H9 (cell line): ENCODE data around the gene FBN2. TPM values are rescaled to one million over a fixed set of nuclear protein-coding genes. Genes with fewer than 3 reads are reported as not detected.

Source experiments
- DNase-seq: peaks from one replicate; pipeline ENCODE4 v3.0.0-alpha.2; 2017
- H2AFZ ChIP-seq: one replicate; pipeline ENCODE4 v1.6.1; 2013; ENCODE audit warnings: mild to moderate bottlenecking, low read length, control low read depth, moderate library complexity
- H2AK5ac ChIP-seq: 2 replicates; pipeline ENCODE4 v1.6.1; 2013; ENCODE audit warnings: low read length, control low read depth, mixed read lengths; ENCODE audit not compliant: insufficient read length
- H2BK120ac ChIP-seq: one replicate; pipeline ENCODE4 v1.6.1; 2013; ENCODE audit warnings: low read depth, mild to moderate bottlenecking, low read length, control low read depth, inconsistent platforms; ENCODE audit not compliant: poor library complexity, severe bottlenecking
- H2BK12ac ChIP-seq: 2 replicates; pipeline ENCODE4 v1.6.1; 2013; ENCODE audit warnings: low read length, control low read depth, mixed read lengths, low read depth; ENCODE audit not compliant: insufficient read length
- H2BK15ac ChIP-seq: 2 replicates; pipeline ENCODE4 v1.6.1; 2013; ENCODE audit warnings: low read depth, low read length, control low read depth
- H2BK20ac ChIP-seq: one replicate; pipeline ENCODE4 v1.6.1; 2013; ENCODE audit warnings: low read depth, mild to moderate bottlenecking, low read length, control low read depth, inconsistent platforms; ENCODE audit not compliant: poor library complexity, severe bottlenecking
- H2BK5ac ChIP-seq: 2 replicates; pipeline ENCODE4 v1.6.1; 2013; ENCODE audit warnings: low read length, control low read depth, mixed read lengths; ENCODE audit not compliant: insufficient read length
- H3K14ac ChIP-seq: 2 replicates; pipeline ENCODE4 v1.6.1; 2013; ENCODE audit warnings: low read length, control low read depth; ENCODE audit not compliant: insufficient read depth
- H3K18ac ChIP-seq: 2 replicates; pipeline ENCODE4 v1.6.1; 2013; ENCODE audit warnings: low read depth, mild to moderate bottlenecking, mixed read lengths, low read length, control low read depth; ENCODE audit not compliant: insufficient read length
- H3K23ac ChIP-seq: 2 replicates; pipeline ENCODE4 v1.6.1; 2013; ENCODE audit warnings: low read length, control low read depth, mixed read lengths, low read depth; ENCODE audit not compliant: insufficient read length
- H3K23me2 ChIP-seq: 2 replicates; pipeline ENCODE4 v1.6.1; 2013; ENCODE audit warnings: low read depth, mild to moderate bottlenecking, mixed read lengths, low read length, control low read depth; ENCODE audit not compliant: insufficient read length, poor library complexity, severe bottlenecking
- H3K27ac ChIP-seq: 2 replicates; pipeline ENCODE4 v1.5.1; 2013; ENCODE audit warnings: low read length, control low read depth, mixed read lengths, low read depth; ENCODE audit not compliant: insufficient read length
- H3K27me3 ChIP-seq: 2 replicates; pipeline ENCODE4 v1.6.1; 2013; ENCODE audit warnings: low read length, control low read depth, inconsistent platforms; ENCODE audit not compliant: insufficient read depth
- H3K4ac ChIP-seq: 2 replicates; pipeline ENCODE4 v1.6.1; 2013; ENCODE audit warnings: low read depth, mild to moderate bottlenecking, control low read depth, inconsistent platforms, low read length, moderate library complexity
- H3K4me1 ChIP-seq: 2 replicates; pipeline ENCODE4 v1.6.1; 2013; ENCODE audit warnings: low read length, control low read depth, inconsistent platforms; ENCODE audit not compliant: insufficient read depth
- H3K4me2 ChIP-seq: 2 replicates; pipeline ENCODE4 v1.6.1; 2013; ENCODE audit warnings: low read length, control low read depth, mixed read lengths; ENCODE audit not compliant: insufficient read length, insufficient read depth
- H3K56ac ChIP-seq: 2 replicates; pipeline ENCODE4 v1.6.1; 2013; ENCODE audit warnings: low read depth, mild to moderate bottlenecking, mixed read lengths, low read length, control low read depth; ENCODE audit not compliant: insufficient read length
- H3K79me1 ChIP-seq: 2 replicates; pipeline ENCODE4 v1.6.1; 2013; ENCODE audit warnings: low read depth, mild to moderate bottlenecking, moderate library complexity, low read length, control low read depth, inconsistent platforms; ENCODE audit not compliant: insufficient read depth, poor library complexity, severe bottlenecking
- H3K79me2 ChIP-seq: 2 replicates; pipeline ENCODE4 v1.6.1; 2013; ENCODE audit warnings: low read length, control low read depth, inconsistent platforms; ENCODE audit not compliant: insufficient read depth
- H3K9ac ChIP-seq: 2 replicates; pipeline ENCODE4 v1.6.1; 2013; ENCODE audit warnings: low read length, control low read depth, mixed read lengths; ENCODE audit not compliant: insufficient read length; ENCODE audit errors: extremely low read depth
- H3K9me3 ChIP-seq: one replicate; pipeline ENCODE4 v1.6.1; 2013; ENCODE audit warnings: low read depth, low read length, inconsistent platforms; ENCODE audit not compliant: control insufficient read depth
- H3T11ph ChIP-seq: one replicate; pipeline ENCODE4 v1.6.1; 2013; ENCODE audit warnings: mild to moderate bottlenecking, low read length, control low read depth, inconsistent platforms
- H4K20me1 ChIP-seq: one replicate; pipeline ENCODE4 v1.6.1; 2013; ENCODE audit not compliant: control insufficient read depth, insufficient read length, insufficient read depth
- H4K5ac ChIP-seq: 2 replicates; pipeline ENCODE4 v1.6.1; 2013; ENCODE audit warnings: low read depth, mild to moderate bottlenecking, mixed read lengths, low read length, control low read depth; ENCODE audit not compliant: insufficient read length
- H4K8ac ChIP-seq: replicated peaks from 2 replicates; pipeline ENCODE4 v1.6.1; 2013; ENCODE audit warnings: low read length, control low read depth, mixed read lengths, low read depth; ENCODE audit not compliant: insufficient read length
- H4K91ac ChIP-seq: 2 replicates; pipeline ENCODE4 v1.6.1; 2013; ENCODE audit warnings: low read depth, mild to moderate bottlenecking, moderate library complexity, mixed read lengths, low read length, control low read depth; ENCODE audit not compliant: insufficient read length
- H3K27ac Mint-ChIP-seq, 3 experiments: 2 replicates in 2 of 3; 3 replicates in 1 of 3; pipeline ENCODE4 v1.8.0; 2020 to 2021; ENCODE audit warnings: mixed read lengths in 3 of 3, mild to moderate bottlenecking in 1 of 3, moderate library complexity in 1 of 3
- H3K27me3 Mint-ChIP-seq: 2 replicates; pipeline ENCODE4 v1.8.0; 2021; ENCODE audit warnings: low read depth, mild to moderate bottlenecking, moderate library complexity, mixed read lengths
- H3K36me3 Mint-ChIP-seq, 3 experiments: 2 replicates in 2 of 3; 3 replicates in 1 of 3; pipeline ENCODE4 v1.8.0; 2020 to 2021; ENCODE audit warnings: low read depth in 3 of 3, mixed read lengths in 3 of 3; ENCODE audit not compliant: insufficient read depth in 1 of 3
- H3K4me1 Mint-ChIP-seq, 2 experiments: 2 replicates each; pipeline ENCODE4 v1.8.0; 2020; ENCODE audit warnings: mixed read lengths in 2 of 2
- H3K4me3 Mint-ChIP-seq, 2 experiments: 2 replicates in 1 of 2; 3 replicates in 1 of 2; pipeline ENCODE4 v1.8.0; 2020 to 2021; ENCODE audit warnings: mild to moderate bottlenecking in 2 of 2, mixed read lengths in 2 of 2, moderate library complexity in 1 of 2
- H3K9me3 Mint-ChIP-seq, 2 experiments: 2 replicates in 1 of 2; 3 replicates in 1 of 2; pipeline ENCODE4 v1.8.0; 2020; ENCODE audit warnings: mild to moderate bottlenecking in 2 of 2, mixed read lengths in 2 of 2, moderate library complexity in 1 of 2
- CTCF ChIP-seq: fragments of 200-600 bp; sonication (generic); conservative IDR thresholded peaks from 3 replicates; pipeline ENCODE4 v1.8.0; 2021; ENCODE audit warnings: antibody characterized with exemption, mild to moderate bottlenecking
- WGBS: extraction: QIAGEN DNeasy Blood & Tissue Kit; methylation state at CpG from one replicate; pipeline ENCODE4 v1.1.7; 2013; ENCODE audit warnings: missing lambda C conversion rate, low lambda C conversion rate, mixed read lengths; ENCODE audit not compliant: insufficient read length; ENCODE audit errors: extremely low coverage; 5-methylcytosine and 5-hydroxymethylcytosine counted together
- total RNA-seq: library from RNA; stranded (reverse); gene quantifications from 2 replicates; pipeline ENCODE4 v1.2.1, GENCODE V29; 2021

FBN2 gene
- total RNA-seq, 1 experiment from 2014 or later = 8.3 TPM

- no peak overlapping the region for H3T11ph ChIP-seq
- peaks cover 32% of the 10 kb centered on the region for H3K23me2 ChIP-seq
- H2AFZ ChIP-seq = no peak overlapping the region
- no peak for TF ChIP-seq CTCF
- no peak overlapping the region for H4K91ac ChIP-seq
- H3K9me3 ChIP-seq = no peaks in the 10 kb centered on the region
- H3K36me3 Mint-ChIP-seq = peaks cover 0 to 11% (median 9%) of the 10 kb centered on the region in 3 experiments; a peak in 4 of 7 replicates
- no CpG with 5 or more reads among the region's 1 CpG for WGBS
- peak overlapping the region; percentile 65; the same call in 1 of the 2 replicates for H2BK15ac ChIP-seq
- no peak overlapping the region for H3K9ac ChIP-seq
- no peak overlapping the region for H4K5ac ChIP-seq
- no peak overlapping the region for H2BK12ac ChIP-seq
- no peak overlapping the region for H3K4me2 ChIP-seq
- no peaks in the 10 kb centered on the region for H3K79me2 ChIP-seq
- peaks cover 15% of the 10 kb centered on the region; the same call in 1 of the 2 replicates for H3K27me3 ChIP-seq
- H3K9me3 Mint-ChIP-seq = no peaks in the 10 kb centered on the region
- H3K4ac ChIP-seq = no peak overlapping the region
- H3K27me3 Mint-ChIP-seq = peaks cover 53% of the 10 kb centered on the region
- no peaks in the 10 kb centered on the region for H3K79me1 ChIP-seq
- no peak overlapping the region for H3K56ac ChIP-seq
- no peak overlapping the region for H3K23ac ChIP-seq
- peaks cover 16 to 17% of the 10 kb centered on the region in 2 experiments for H3K4me1 Mint-ChIP-seq
- no peak overlapping the region for H2BK20ac ChIP-seq
- no peak for DNase-seq
- H3K27ac ChIP-seq = no peak overlapping the region
- H2AK5ac ChIP-seq = no peak overlapping the region
- H3K4me3 Mint-ChIP-seq = no peak overlapping the region
- H2BK120ac ChIP-seq = no peak overlapping the region
- no peak overlapping the region for H3K27ac Mint-ChIP-seq
- H2BK5ac ChIP-seq = no peak overlapping the region
- H3K18ac ChIP-seq = no peak overlapping the region
- H4K8ac ChIP-seq = no peak overlapping the region
- H4K20me1 ChIP-seq = no peaks in the 10 kb centered on the region
- H3K14ac ChIP-seq = no peak overlapping the region
- peaks cover 3% of the 10 kb centered on the region; the same call in 1 of the 2 replicates for H3K4me1 ChIP-seq
These were observed 2.8 kb downstream of the FBN2 start for GRCh38 chr5:128535251-128535650.
